Natural killer cell (primary cell): ENCODE measurements around the gene DLX1. TPM values are rescaled to one million over a fixed set of nuclear protein-coding genes. Genes with fewer than 3 reads are reported as not detected.

Experiments
- ATAC-seq, 3 donors: fragments of 150-1000 bp in 2 of 3; fragments of 200-7000 bp in 1 of 3; cut with Tn5 transposase; 1 replicate in 1 of 3; 2 replicates in 2 of 3; pipeline ENCODE4 v1.10.0; 2021; ENCODE audit warnings: mild to moderate bottlenecking in 2 of 3, moderate library complexity in 2 of 3
- DNase-seq, 2 donors: peaks; one replicate each; pipeline versions ENCODE4 v3.0.0 to v3.0.0-alpha.2; 2013 to 2021; ENCODE audit warnings: mixed read lengths in 1 of 2
- H3K27ac ChIP-seq: one replicate; pipeline ENCODE4 v1.5.1; 2013; ENCODE audit warnings: mild to moderate bottlenecking, low read length
- H3K27me3 ChIP-seq: one replicate; pipeline ENCODE4 v1.6.1; 2013; ENCODE audit warnings: low read length; ENCODE audit not compliant: control insufficient read depth, insufficient read depth
- H3K36me3 ChIP-seq: one replicate; pipeline ENCODE4 v1.6.1; 2013; ENCODE audit warnings: low read length; ENCODE audit not compliant: control insufficient read depth, insufficient read depth
- H3K4me1 ChIP-seq: one replicate; pipeline ENCODE4 v1.6.1; 2013; ENCODE audit warnings: low read length; ENCODE audit not compliant: control insufficient read depth, insufficient read depth
- H3K4me3 ChIP-seq: one replicate; pipeline ENCODE4 v1.5.1; 2013; ENCODE audit warnings: low read length
- H3K9me3 ChIP-seq: one replicate; pipeline ENCODE4 v1.6.1; 2013; ENCODE audit warnings: low read length; ENCODE audit not compliant: control insufficient read depth, insufficient read depth
- H3K27ac Mint-ChIP-seq, 2 donors: one replicate each; pipeline ENCODE4 v1.8.0; 2022; ENCODE audit warnings: mild to moderate bottlenecking in 2 of 2, mixed read lengths in 2 of 2, moderate library complexity in 1 of 2
- H3K27me3 Mint-ChIP-seq, 2 donors: one replicate each; pipeline ENCODE4 v1.8.0; 2022; ENCODE audit warnings: low read depth in 2 of 2, mixed read lengths in 2 of 2
- H3K36me3 Mint-ChIP-seq: one replicate; pipeline ENCODE4 v1.8.0; 2022; ENCODE audit warnings: mixed read lengths
- H3K4me1 Mint-ChIP-seq, 2 donors: one replicate each; pipeline ENCODE4 v1.8.0; 2022; ENCODE audit warnings: mixed read lengths in 2 of 2
- H3K4me3 Mint-ChIP-seq: one replicate; pipeline ENCODE4 v1.8.0; 2022; ENCODE audit warnings: mild to moderate bottlenecking, moderate library complexity, mixed read lengths
- H3K9me3 Mint-ChIP-seq, 2 donors: one replicate each; pipeline ENCODE4 v1.8.0; 2022; ENCODE audit warnings: mixed read lengths in 2 of 2
- WGBS: methylation state at CpG from one replicate; pipeline ENCODE4 v1.1.7; 2013; ENCODE audit warnings: missing lambda C conversion rate; ENCODE audit not compliant: insufficient coverage; 5-methylcytosine and 5-hydroxymethylcytosine counted together
- intact Hi-C: fragments of 100-400 bp; cut with micrococcal nuclease; formaldehyde crosslinking; loops from one replicate; pipeline ENCODE4 v1.14.2; 2022
- total RNA-seq, 4 donors: library from RNA; stranded (reverse); fragments of 120-200 nt in 1 of 4; gene quantifications; one replicate each; pipeline versions ENCODE4 v1.2.3 to v1.2.4, GENCODE V29; 2013 to 2022
- TF ChIP-seq, protein P1 (sequence below): fragments of 200-600 bp; IDR thresholded peaks from one replicate; pipeline ENCODE4 v1.8.0; 2022; ENCODE audit warnings: antibody characterized with exemption

DLX1 gene
- total RNA-seq, 3 donors from 2014 or later (not counting 1 experiment from before 2014, with no cell fraction given): not detected

DNA sequence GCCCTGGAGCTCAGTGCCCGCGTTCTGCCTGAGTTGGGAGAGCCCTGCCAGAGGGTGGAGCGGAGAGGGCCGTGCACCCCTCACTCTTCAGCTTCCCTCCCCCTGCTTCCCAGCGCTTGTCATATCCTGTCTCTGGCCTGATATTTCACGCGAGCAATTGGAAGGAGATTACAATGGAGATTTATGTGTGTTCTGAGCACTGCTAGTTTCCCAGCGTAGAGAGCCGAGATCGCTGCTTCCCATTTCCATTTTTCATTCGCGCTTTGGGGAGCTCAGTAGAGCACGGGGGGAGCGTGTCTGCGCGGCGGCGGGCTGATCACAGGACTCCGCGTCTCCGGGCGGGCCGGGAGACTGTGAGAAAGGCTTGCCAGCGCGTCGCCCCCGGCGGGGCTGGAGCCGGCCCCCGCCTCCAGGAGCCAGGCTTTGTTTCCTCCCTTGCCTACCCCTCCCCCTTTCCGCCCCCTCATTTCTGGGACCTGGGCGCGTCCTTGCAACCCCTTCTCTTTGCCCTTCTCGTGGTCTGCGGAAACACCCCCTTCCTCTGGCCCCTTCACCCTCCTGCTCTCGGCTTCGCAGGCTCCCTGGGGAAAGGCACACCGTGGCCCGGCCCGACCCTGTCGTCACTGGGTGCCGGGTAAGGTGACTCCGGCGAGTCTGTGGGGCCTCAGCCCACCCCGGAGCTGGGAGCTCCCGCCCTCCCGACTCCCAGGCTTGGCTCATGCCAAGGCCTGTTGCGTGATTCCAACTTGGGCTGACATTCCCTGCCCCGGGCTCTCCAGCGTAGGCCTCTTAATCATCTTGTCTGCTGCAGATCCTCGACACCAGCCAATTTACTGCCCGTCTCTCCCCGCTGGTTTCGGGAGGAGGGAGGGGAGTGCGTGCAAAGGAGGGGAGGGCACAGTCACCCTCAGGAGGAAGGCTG is 11.6 kb downstream of the DLX1 start:
- Histone ChIP-seq H3K9me3 (peaks cover 6% of the 10 kb centered on the region), H3K36me3 (no peaks in the 10 kb centered on the region), H3K4me3 (no peak overlapping the region), H3K27me3 (peaks cover 94% of the 10 kb centered on the region), H3K27ac (no peak overlapping the region), H3K4me1 (peaks cover 71% of the 10 kb centered on the region)
- peaks cover 47 to 62% of the 10 kb centered on the region in 2 donors for H3K4me1 Mint-ChIP-seq
- 5% methylated on average over 54 of the region's 55 CpGs for WGBS
- ATAC-seq (no peak), DNase-seq (peak in 1 of 2 donors; percentile 53)
- peak overlapping the region; percentile 46 to 84 for H3K27ac Mint-ChIP-seq
- TF ChIP-seq, protein P1, sequence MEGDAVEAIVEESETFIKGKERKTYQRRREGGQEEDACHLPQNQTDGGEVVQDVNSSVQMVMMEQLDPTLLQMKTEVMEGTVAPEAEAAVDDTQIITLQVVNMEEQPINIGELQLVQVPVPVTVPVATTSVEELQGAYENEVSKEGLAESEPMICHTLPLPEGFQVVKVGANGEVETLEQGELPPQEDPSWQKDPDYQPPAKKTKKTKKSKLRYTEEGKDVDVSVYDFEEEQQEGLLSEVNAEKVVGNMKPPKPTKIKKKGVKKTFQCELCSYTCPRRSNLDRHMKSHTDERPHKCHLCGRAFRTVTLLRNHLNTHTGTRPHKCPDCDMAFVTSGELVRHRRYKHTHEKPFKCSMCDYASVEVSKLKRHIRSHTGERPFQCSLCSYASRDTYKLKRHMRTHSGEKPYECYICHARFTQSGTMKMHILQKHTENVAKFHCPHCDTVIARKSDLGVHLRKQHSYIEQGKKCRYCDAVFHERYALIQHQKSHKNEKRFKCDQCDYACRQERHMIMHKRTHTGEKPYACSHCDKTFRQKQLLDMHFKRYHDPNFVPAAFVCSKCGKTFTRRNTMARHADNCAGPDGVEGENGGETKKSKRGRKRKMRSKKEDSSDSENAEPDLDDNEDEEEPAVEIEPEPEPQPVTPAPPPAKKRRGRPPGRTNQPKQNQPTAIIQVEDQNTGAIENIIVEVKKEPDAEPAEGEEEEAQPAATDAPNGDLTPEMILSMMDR: no peak
- H3K36me3 Mint-ChIP-seq: no peaks in the 10 kb centered on the region
- no peaks in the 10 kb centered on the region for H3K9me3 Mint-ChIP-seq
- peak overlapping the region; percentile 73 for H3K4me3 Mint-ChIP-seq
- peaks cover 59 to 63% of the 10 kb centered on the region in 2 donors for H3K27me3 Mint-ChIP-seq
- intact Hi-C loops: no loop called here

DNA sequence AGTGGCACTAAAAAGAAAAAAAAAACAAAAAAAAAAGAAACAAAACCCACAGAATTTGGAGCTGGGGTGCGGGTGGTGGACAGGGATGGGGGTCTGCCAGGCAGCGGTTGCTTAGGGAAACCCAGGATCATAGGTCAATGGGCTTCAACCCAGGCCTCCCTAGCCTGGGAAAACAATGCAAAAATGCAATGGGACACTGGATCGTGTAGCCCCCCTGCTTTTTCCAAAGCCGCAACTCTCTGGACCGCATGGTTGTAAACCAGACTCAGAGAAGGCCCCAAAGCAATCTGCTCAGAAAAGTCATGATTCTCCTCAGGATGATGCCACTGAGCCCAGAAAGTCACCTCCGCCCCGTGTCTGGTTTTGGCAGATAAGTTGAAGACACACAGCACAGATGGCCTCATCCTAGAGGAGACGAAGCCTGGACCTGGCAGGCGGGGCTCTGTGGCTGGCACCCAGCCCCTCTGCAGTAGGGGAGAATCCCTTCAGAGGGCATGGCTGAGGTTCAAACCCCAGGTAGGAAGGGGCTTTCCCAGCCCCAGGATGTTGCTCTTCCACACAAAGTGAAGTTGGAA is 12.3 kb downstream of the DLX1 start:
- H3K4me3 ChIP-seq: no peak overlapping the region

DNA sequence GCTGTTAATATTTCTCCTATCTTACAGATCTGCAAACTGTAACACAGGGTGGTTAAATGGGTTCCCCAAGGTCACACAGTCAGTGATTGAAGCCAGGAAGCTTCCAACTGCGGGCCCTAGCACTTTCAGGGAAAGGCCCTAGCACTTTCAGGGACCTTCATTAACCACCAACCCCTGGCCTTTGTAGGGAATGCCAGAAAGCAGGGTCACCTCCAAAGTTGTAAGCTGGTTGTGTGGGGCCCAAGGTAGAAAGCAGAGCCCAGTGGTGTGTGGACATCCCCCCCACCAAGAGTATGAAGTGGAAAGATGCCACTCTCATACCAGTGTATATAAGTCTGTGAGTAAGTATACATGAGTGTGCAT is 13.0 kb downstream of the DLX1 start:
- no peaks in the 10 kb centered on the region for H3K36me3 Mint-ChIP-seq
- Histone ChIP-seq H3K36me3 (no peaks in the 10 kb centered on the region), H3K27ac (no peak overlapping the region), H3K4me1 (peaks cover 85% of the 10 kb centered on the region), H3K9me3 (peaks cover 6% of the 10 kb centered on the region), H3K4me3 (no peak overlapping the region), H3K27me3 (peaks cover 90% of the 10 kb centered on the region)
- peak overlapping the region in 1 of 2 donors; percentile 76 for H3K27ac Mint-ChIP-seq
- no peak for ATAC-seq
- WGBS: 29% methylated on average over 1 of the region's 1 CpG
- TF ChIP-seq, protein P1: no peak
- no peaks in the 10 kb centered on the region for H3K9me3 Mint-ChIP-seq
- H3K4me3 Mint-ChIP-seq: peak overlapping the region; percentile 51
- H3K4me1 Mint-ChIP-seq: peaks cover 56 to 69% of the 10 kb centered on the region in 2 donors
- DNase-seq: no peak
- peaks cover 50 to 60% of the 10 kb centered on the region in 2 donors for H3K27me3 Mint-ChIP-seq
- intact Hi-C loops: no loop called here

More for the DNA sequence above, 12.3 kb downstream of the DLX1 start:
- Mint-ChIP-seq H3K9me3 (no peaks in the 10 kb centered on the region), H3K27ac (no peak overlapping the region), H3K4me3 (peak overlapping the region; percentile 13), H3K27me3 (peaks cover 56 to 63% of the 10 kb centered on the region in 2 donors), H3K4me1 (peaks cover 54 to 69% of the 10 kb centered on the region in 2 donors), H3K36me3 (no peaks in the 10 kb centered on the region)
- TF ChIP-seq, protein P1: no peak
- Histone ChIP-seq H3K27me3 (peaks cover 91% of the 10 kb centered on the region), H3K4me1 (peaks cover 79% of the 10 kb centered on the region), H3K27ac (no peak overlapping the region), H3K36me3 (no peaks in the 10 kb centered on the region), H3K9me3 (peaks cover 6% of the 10 kb centered on the region)
- ATAC-seq (no peak), DNase-seq (peak in 1 of 2 donors; percentile 53)
- intact Hi-C loops: no loop called here
- 38% methylated on average over 9 of the region's 9 CpGs for WGBS
